ENCODE measurements around the gene MRPL9.

GRCh38 chr1:151803915-151804314, 40.6 kb upstream of the MRPL9 start:
- TF ChIP-seq, protein P1, sequence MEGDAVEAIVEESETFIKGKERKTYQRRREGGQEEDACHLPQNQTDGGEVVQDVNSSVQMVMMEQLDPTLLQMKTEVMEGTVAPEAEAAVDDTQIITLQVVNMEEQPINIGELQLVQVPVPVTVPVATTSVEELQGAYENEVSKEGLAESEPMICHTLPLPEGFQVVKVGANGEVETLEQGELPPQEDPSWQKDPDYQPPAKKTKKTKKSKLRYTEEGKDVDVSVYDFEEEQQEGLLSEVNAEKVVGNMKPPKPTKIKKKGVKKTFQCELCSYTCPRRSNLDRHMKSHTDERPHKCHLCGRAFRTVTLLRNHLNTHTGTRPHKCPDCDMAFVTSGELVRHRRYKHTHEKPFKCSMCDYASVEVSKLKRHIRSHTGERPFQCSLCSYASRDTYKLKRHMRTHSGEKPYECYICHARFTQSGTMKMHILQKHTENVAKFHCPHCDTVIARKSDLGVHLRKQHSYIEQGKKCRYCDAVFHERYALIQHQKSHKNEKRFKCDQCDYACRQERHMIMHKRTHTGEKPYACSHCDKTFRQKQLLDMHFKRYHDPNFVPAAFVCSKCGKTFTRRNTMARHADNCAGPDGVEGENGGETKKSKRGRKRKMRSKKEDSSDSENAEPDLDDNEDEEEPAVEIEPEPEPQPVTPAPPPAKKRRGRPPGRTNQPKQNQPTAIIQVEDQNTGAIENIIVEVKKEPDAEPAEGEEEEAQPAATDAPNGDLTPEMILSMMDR (IDR thresholded peaks at IDR 0.05; ENCODE audit: insufficient read depth, low read length, poor library complexity, severe bottlenecking), result no peak
- TF ChIP-seq EZH2phosphoT487 (conservative IDR thresholded peaks at IDR 0.05; ENCODE audit: low read length), result no peak
